Left lung (tissue), 10 donors: ENCODE data around the gene CMC2. TPM values are rescaled to one million over a fixed set of nuclear protein-coding genes. Genes with fewer than 3 reads are reported as not detected.
A peak's percentile ranks its signal among the peaks of the same experiment; 100 is the strongest.

Source experiments
- ATAC-seq: fragments of 200-7000 bp; cut with Tn5 transposase; one replicate; pipeline ENCODE4 v1.9.1; 2020; ENCODE audit warnings: moderate library complexity
- DNase-seq, 4 donors: peaks; one replicate each; pipeline ENCODE4 v3.0.0-alpha.2; 2013 to 2020
- H3K27ac ChIP-seq, 2 donors: fragments of 200-600 bp; sonication (generic) in 1 of 2; one replicate each; pipeline versions ENCODE4 v1.5.0 to v1.8.0; 2020 to 2021
- H3K27me3 ChIP-seq, 2 donors: fragments of 200-600 bp; sonication (generic) in 1 of 2; one replicate each; pipeline versions ENCODE4 v1.5.0 to v1.8.0; 2020 to 2021
- H3K36me3 ChIP-seq, 2 donors: fragments of 200-600 bp; sonication (generic) in 1 of 2; one replicate each; pipeline versions ENCODE4 v1.5.0 to v1.8.0; 2020 to 2021
- H3K4me1 ChIP-seq, 2 donors: fragments of 200-600 bp; one replicate each; pipeline ENCODE4 v1.8.0; 2021
- H3K4me3 ChIP-seq, 2 donors: fragments of 200-600 bp; sonication (generic) in 1 of 2; one replicate each; pipeline versions ENCODE4 v1.5.0 to v1.8.0; 2020 to 2021; ENCODE audit warnings: mild to moderate bottlenecking in 1 of 2
- H3K9me3 ChIP-seq, 2 donors: fragments of 200-600 bp; sonication (generic) in 1 of 2; one replicate each; pipeline versions ENCODE4 v1.5.0 to v1.8.0; 2020 to 2021
- CTCF ChIP-seq, 2 donors: fragments of 200-600 bp; sonication (generic) in 1 of 2; IDR thresholded peaks; one replicate each; pipeline versions ENCODE4 v1.5.0 to v1.8.0; 2021; ENCODE audit warnings: antibody characterized with exemption in 2 of 2
- intact Hi-C, 2 donors: fragments of 100-400 bp; cut with DNase I; formaldehyde crosslinking; loops; one replicate each; pipeline versions ENCODE4 v1.11.2 to v1.14.2; 2022
- polyA plus RNA-seq, 6 donors: library from polyadenylated mRNA; unstranded; fragments of 120-200 nt; gene quantifications; one replicate each; pipeline ENCODE4 v1.2.1, GENCODE V29; 2013; ENCODE audit not compliant: insufficient read length in 6 of 6
- total RNA-seq, 2 donors: library from RNA; stranded (reverse); fragmentation: NEBNext Ultra II Directional; extraction: Animal tissue kit (Norgen Biotek cat#: 25700); gene quantifications; one replicate each; pipeline ENCODE4 v1.2.1, GENCODE V29; 2021
- donor health status: DM: no; HTN: yes; CAD: no.
- donor health status: DM: no; HTN: no; CAD: no.

The CMC2 gene
- total and polyA plus RNA-seq, 8 donors, result 38.8 to 52.1 (median 44.3) TPM

DNA sequence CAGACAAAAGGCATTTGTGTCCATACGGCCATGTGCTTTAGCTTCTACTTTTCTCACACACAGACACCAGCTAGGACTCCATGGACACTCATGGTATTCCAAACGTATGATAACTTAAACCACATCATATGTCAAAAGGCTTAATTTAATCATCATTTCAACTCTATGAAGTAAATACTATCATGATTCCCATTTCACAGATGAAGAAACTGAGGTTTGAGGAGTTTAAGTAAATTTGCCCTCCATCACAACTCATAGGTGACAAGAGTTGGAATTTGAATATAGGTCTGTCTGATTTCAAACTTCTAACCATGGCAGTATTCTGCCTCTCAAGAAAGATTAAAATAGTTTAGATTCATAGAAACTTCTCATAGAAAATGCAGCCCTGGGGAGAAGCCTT lies 43.8 kb downstream of the CMC2 start:
- Histone ChIP-seq H3K27ac (no peak overlapping the region), H3K9me3 (peaks cover 7 to 37% of the 10 kb centered on the region in 2 donors), H3K4me1 (no peaks in the 10 kb centered on the region), H3K4me3 (no peak overlapping the region), H3K36me3 (no peaks in the 10 kb centered on the region), H3K27me3 (no peaks in the 10 kb centered on the region)
- intact Hi-C loops, result no loop called here
- TF ChIP-seq CTCF (IDR thresholded peaks at IDR 0.05), result no peak
- ATAC-seq (no peak), DNase-seq (no peak)

DNA sequence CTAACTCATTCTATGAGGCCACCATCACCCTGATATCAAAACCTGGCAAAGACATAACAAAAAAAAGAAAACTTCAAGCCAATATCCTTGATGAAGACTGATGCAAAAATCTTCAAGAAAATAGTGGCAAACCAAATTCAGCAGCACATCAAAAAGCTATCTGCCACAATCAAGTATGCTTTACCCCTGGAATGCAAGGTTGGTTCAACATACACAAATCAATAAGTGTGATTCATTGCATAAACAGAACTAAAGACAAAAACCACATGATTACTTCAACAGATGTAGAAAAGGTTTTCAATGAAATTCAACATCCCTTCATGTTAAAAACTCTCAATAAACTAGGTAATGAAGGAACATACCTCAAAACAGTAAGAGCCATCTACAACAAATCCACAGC lies 48.4 kb downstream of the CMC2 start:
- DNase-seq (no peak), ATAC-seq (no peak)
- Histone ChIP-seq H3K27ac (no peak overlapping the region), H3K27me3 (no peaks in the 10 kb centered on the region), H3K36me3 (no peaks in the 10 kb centered on the region), H3K4me1 (no peaks in the 10 kb centered on the region), H3K9me3 (peaks cover 7 to 50% of the 10 kb centered on the region in 2 donors), H3K4me3 (no peak overlapping the region)
- no peak for TF ChIP-seq CTCF (IDR thresholded peaks at IDR 0.05)
- intact Hi-C loops, result no loop called here

- no peaks in the 10 kb centered on the region for H3K4me1 ChIP-seq
- no peak for TF ChIP-seq CTCF (IDR thresholded peaks at IDR 0.05)
- DNase-seq (no peak), ATAC-seq (no peak)
- no peaks in the 10 kb centered on the region for H3K27me3 ChIP-seq
- no peak overlapping the region for H3K27ac ChIP-seq
- no peak overlapping the region for H3K4me3 ChIP-seq
- no peaks in the 10 kb centered on the region for H3K36me3 ChIP-seq
- H3K9me3 ChIP-seq, result peaks cover 7 to 37% of the 10 kb centered on the region in 2 donors
- intact Hi-C loops, result no loop called here
Measured at GRCh38 chr16:80954985-80955384, 51.7 kb downstream of the CMC2 start.

- peaks cover 0 to 2% of the 10 kb centered on the region in 2 donors for H3K9me3 ChIP-seq
- DNase-seq (peak in 2 of 4 donors; percentile 4 to 24), ATAC-seq (peak; percentile 17)
- TF ChIP-seq CTCF (IDR thresholded peaks at IDR 0.05), result no peak
- H3K36me3 ChIP-seq, result no peaks in the 10 kb centered on the region
- H3K4me3 ChIP-seq, result no peak overlapping the region
- H3K27ac ChIP-seq, result no peak overlapping the region
- H3K4me1 ChIP-seq, result no peaks in the 10 kb centered on the region
- intact Hi-C loops, result no loop called here
- peaks cover 0 to 11% of the 10 kb centered on the region in 2 donors for H3K27me3 ChIP-seq
Measured at GRCh38 chr16:80948886-80949493, 57.7 kb downstream of the CMC2 start.

DNA sequence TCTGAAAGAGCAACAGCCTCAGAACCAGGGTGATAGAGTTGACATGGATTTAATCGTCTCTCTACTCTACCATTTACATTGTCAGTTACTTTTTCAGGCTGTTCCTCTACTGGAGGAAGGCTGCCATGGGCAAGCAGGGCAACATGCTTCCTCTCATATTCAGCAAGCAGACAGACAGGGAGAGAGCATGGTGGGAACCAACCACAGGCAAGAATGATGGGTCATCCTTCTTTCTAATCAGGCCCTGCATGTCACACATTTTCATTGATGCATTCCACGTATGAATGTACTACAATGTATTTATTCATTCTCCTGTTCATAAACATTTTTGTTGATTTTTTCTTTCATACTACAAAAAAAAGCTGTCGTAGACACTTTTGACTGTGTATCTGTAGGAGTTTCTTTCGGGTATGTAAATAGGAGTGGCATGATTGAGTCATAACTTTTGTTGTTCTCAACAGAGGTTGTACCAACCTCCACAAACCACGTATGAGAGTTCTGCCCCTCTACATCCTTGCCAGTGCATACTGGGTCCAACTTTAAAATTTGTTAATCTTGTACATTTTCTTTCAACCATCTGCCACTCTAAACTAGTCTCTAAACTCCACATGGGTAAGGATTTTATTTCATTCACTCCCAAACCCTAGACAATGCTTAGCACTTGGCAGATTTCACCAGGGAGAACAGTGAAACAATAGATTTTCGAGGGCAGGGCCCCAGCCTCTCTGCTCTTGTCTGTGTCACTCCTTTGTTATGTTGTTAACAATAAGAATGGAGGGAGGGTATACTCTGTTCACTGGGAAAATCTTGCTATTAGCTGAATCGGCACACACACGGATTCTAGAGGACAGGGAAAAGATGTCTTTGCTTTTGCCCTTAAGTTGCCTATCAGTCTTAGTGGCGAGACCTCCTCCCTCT lies 58.7 kb downstream of the CMC2 start:
- DNase-seq (no peak), ATAC-seq (no peak)
- intact Hi-C loops, result no loop called here
- H3K9me3 ChIP-seq, result peaks cover 0 to 2% of the 10 kb centered on the region in 2 donors
- no peaks in the 10 kb centered on the region for H3K36me3 ChIP-seq
- H3K27ac ChIP-seq, result no peak overlapping the region
- H3K4me1 ChIP-seq, result no peaks in the 10 kb centered on the region
- H3K4me3 ChIP-seq, result no peak overlapping the region
- no peak for TF ChIP-seq CTCF (IDR thresholded peaks at IDR 0.05)
- peaks cover 0 to 11% of the 10 kb centered on the region in 2 donors for H3K27me3 ChIP-seq
